Mesodermal cell (in vitro differentiated cells): ENCODE measurements around the gene EME1.
"Not testable (repeated sequence)": the region's sequence is repeated elsewhere in the genome, so short reads cannot be mapped to it uniquely, and the experiment has no call there.

Source experiments
- H3K27ac ChIP-seq: 2 replicates; pipeline ENCODE4 v1.7.0; 2013; ENCODE audit warnings: mild to moderate bottlenecking, low read depth, low read length, moderate library complexity; ENCODE audit not compliant: severe bottlenecking
- H3K36me3 ChIP-seq: 2 replicates; pipeline ENCODE4 v1.7.1; 2013; ENCODE audit warnings: mild to moderate bottlenecking, low read length, moderate library complexity; ENCODE audit not compliant: control insufficient read depth, insufficient read depth
- H3K4me1 ChIP-seq: one replicate; pipeline ENCODE4 v1.7.1; 2013; ENCODE audit warnings: mild to moderate bottlenecking, low read length; ENCODE audit not compliant: insufficient read depth, control insufficient read depth, poor library complexity, severe bottlenecking
- H3K4me3 ChIP-seq: 2 replicates; pipeline ENCODE4 v1.7.0; 2013; ENCODE audit warnings: low read length, control low read depth, mild to moderate bottlenecking; ENCODE audit not compliant: insufficient read depth, poor library complexity, severe bottlenecking; ENCODE audit errors: extremely low read depth
- H3K9me3 ChIP-seq: 2 replicates; pipeline ENCODE4 v1.7.1; 2013; ENCODE audit warnings: mild to moderate bottlenecking, low read length, moderate library complexity; ENCODE audit not compliant: control insufficient read depth
- WGBS, 2 experiments: methylation state at CpG; one replicate each; pipeline ENCODE4 v1.1.5; 2013; ENCODE audit warnings: missing lambda C conversion rate in 2 of 2; ENCODE audit not compliant: insufficient coverage in 2 of 2; 5-methylcytosine and 5-hydroxymethylcytosine counted together

The EME1 gene

DNA sequence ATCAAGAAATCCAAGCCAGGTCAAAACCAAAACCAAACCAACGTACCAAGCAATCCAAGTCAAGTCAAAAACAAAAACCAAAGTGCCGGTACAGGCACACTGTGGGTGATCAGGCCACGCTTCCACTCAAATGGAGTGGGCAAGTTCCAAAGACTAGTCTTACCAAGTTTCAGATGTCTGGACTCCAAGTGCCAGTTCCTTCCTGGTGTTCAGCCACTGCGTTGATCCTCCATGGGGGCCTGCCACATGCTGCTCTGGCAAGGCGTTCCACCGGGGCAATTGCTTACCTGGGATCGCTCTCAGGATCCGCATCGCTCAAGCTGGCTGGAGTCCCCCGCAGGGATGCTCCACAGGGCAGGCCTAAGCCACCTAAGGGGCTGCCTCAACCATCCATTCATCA, 46.5 kb downstream of the EME1 start:
- H3K4me1 ChIP-seq, H3K36me3 ChIP-seq, H3K4me3 ChIP-seq, H3K9me3 ChIP-seq, H3K27ac ChIP-seq: not testable (repeated sequence)
- 95 to 97% methylated on average over 9 to 10 of the region's 10 CpGs for WGBS, 2 experiments

DNA sequence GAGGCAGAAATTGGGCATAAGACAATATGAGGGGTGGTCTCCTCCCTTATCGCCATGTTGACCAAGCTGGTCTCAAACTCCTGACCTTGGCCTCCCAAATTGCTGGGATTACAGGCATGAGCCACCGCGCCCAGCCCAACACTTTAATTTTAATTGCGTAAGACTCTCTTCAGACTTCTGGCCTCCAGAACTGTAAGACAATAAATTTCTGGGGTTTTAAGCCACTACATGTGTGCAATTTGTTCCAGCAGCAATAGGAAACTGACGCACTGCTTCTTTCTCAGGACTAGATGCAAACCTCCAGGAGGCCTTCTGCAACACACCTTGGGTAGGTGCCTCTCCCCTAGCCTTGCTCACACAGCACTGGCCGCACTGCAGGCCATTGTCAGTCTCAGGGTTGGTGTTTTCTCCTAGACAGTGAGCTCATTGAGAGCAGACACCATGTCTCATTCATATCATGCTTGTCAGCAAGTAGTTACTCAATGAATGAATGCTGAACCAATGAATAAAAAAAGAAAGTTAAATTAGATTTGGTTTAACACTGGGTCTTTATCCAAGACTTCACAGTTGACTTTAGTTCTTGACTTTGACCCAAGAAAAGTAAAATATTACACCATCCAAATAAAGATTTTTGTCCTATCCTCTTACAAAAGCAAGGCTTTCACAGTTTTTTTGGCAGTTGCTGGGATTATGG, 47.5 kb downstream of the EME1 start:
- WGBS, 2 experiments, result 95 to 96% methylated on average over 5 of the region's 6 CpGs
- Histone ChIP-seq H3K36me3 (no peaks in the 10 kb centered on the region), H3K4me1 (peaks cover 10% of the 10 kb centered on the region), H3K4me3 (no peak overlapping the region), H3K9me3 (no peaks in the 10 kb centered on the region), H3K27ac (no peak overlapping the region)

DNA sequence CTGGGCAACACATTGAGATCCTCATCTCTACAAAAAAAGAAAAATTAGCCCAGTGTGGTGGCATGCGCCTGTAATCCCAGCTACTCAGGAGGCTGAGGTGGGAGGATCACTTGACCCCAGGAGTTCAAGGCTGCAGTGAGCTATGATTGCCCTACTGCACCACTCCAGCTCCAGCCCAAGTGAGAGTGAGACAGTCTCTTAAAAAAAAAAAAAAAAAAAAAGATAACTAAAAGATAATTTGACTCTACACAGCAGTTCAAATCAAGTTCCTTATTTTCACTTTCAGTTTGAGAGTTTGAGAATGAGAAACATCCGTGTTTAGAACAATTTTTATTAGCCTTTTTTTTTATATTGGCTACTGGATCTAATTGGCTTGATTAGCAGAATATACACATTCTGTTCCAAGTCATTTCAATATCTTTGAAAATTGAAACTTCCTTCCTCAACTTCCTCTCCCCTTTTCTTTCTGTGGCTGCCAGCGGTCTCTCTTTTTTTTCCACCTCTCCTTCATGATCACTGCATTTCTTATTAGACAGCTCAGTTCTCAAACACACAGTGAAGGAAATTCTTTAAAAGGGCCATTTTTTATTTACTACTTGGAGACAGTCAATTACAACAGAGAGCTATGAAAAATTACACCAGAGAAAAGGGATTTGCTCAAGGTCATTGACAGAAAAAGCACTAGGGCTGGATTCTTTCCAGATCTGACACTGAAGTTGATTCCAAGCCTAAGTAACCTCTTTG, 48.5 kb downstream of the EME1 start:
- Histone ChIP-seq H3K27ac (no peak overlapping the region), H3K36me3 (no peaks in the 10 kb centered on the region), H3K4me1 (peaks cover 11% of the 10 kb centered on the region), H3K9me3 (no peaks in the 10 kb centered on the region), H3K4me3 (no peak overlapping the region)
- 83% methylated on average over 1 of the region's 3 CpGs; no CpG with 5 or more reads in 1 of the 2 experiments for WGBS, 2 experiments

DNA sequence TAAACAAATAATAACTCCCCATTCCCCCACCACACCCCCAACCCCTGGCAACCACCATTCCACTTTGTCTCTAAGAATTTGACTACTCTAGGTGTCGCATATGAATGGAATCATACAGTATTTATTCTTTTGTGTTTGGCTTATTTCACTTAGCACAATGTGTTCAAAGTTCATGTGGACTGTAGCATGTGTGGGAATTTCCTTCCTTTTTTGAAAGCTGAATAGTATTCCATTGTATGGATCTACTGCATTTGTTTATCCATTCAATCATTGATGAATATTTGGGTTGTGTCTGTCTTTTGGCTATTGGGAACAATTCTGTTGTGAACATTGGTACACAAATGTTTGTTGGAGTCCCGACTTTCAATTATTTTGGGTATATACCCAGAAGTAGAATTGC, 49.7 kb downstream of the EME1 start:
- Histone ChIP-seq H3K27ac (no peak overlapping the region), H3K4me1 (peaks cover 11% of the 10 kb centered on the region), H3K4me3 (no peak overlapping the region), H3K36me3 (no peaks in the 10 kb centered on the region), H3K9me3 (no peaks in the 10 kb centered on the region)
- no CpG with 5 or more reads among the region's 2 CpGs for WGBS, 2 experiments

DNA sequence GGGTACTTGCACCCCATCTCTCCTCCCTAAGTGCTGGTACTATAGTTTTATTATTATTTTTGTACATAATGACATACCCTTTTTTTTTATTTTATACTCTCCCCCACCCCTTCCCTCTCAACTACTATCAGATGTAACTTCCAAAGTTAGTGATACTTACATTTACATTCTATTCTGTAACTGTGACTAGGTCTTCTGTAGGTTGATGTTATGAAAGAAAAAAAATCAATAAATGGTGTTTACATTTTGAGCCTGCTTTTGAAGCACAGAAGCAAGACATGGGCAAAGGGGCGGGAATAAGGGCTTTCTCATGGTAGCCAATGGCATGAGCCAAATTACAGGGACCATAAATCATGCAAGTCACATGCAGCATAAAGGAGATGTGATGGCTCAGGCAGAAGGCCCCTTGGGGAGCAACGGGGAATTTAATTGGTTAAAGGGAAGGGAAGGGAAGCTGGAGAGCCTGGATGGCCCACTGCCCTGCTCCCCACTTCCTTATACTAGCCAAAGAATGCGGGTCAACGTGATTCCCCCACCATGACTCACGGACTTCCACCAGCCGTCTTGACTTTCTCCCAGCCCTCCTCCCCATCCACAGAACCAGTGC, 50.6 kb downstream of the EME1 start:
- Histone ChIP-seq H3K4me3 (no peak overlapping the region), H3K27ac (no peak overlapping the region), H3K4me1 (peaks cover 11% of the 10 kb centered on the region), H3K36me3 (no peaks in the 10 kb centered on the region), H3K9me3 (no peaks in the 10 kb centered on the region)
- WGBS, 2 experiments, result 86 to 100% methylated on average over 1 to 2 of the region's 6 CpGs

DNA sequence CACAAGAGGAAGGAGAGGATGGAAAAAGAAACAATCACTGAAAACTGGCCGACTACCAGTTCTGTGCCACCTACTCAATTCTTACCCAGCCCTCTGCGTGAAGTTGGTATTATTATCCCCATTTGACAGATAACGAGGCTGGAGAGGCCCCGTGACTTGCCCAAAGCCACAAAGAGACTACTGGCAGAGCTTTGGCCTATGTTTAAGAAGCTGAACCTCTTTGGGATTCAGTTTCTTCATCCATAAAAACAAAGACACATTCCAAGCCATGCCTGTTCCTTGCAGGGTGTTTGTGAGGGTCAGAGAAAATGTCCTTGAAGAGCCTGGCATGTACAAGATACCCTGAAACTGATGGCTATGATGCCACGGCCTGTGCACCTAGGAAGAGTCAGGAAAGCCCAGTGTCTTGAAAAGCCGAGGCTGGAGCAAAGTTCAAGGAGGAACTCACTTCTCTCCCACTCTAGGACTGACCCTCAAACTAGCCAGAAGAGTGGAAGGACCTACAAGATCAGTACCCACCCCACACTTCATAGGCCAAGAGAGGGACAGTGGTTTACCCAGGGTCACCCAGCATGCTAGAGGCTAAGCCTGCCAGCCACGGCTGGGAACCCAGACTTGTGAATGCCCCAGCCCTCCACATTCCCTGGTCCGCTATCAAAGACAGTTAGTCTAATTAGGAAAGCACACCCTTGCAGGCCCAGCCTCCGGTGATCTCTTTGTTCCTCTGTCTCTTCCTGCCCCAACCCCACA, 51.4 kb downstream of the EME1 start:
- H3K36me3 ChIP-seq, result no peaks in the 10 kb centered on the region
- H3K9me3 ChIP-seq, result no peaks in the 10 kb centered on the region
- WGBS, 2 experiments, result 86 to 92% methylated on average over 3 to 7 of the region's 9 CpGs
- no peak overlapping the region for H3K4me3 ChIP-seq
- no peak overlapping the region for H3K27ac ChIP-seq
- peaks cover 11% of the 10 kb centered on the region for H3K4me1 ChIP-seq

DNA sequence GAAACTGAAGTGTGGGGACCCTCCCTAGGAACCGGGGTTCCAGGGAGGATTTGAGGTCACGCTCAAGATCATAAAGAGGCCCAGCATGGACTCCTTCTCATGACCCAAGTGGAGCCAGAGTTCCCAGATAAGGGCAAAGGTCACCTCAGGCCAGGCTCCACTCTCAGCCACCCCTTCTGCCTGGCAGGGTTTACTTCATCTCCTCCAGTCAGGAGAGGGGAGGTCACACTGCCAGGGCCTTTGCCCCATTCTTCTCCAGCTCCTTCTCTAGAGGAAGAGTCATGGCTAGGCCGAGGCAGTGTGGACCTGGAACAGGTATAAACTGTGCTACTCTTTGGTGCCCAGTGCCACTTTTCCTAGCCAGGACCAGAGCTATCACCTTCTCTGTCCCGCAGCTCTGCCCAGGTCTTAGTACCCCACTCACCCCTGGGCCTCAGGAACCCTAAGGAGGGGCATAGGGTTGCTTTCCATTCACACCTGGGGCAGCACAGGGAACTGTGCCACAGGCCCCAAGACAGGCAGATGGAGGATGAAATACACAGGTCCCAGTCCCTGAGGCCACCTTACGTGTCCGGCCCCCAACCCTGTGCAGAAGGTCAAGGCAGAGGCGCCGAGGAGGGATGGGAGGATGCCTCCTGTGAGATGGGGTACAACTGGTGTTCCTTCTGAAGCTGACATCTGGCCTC, 52.1 kb downstream of the EME1 start:
- Histone ChIP-seq H3K4me1 (peaks cover 11% of the 10 kb centered on the region), H3K27ac (no peak overlapping the region), H3K4me3 (peak overlapping the region; percentile 62), H3K36me3 (no peaks in the 10 kb centered on the region), H3K9me3 (no peaks in the 10 kb centered on the region)
- WGBS, 2 experiments, result 90 to 97% methylated on average over 7 to 8 of the region's 8 CpGs

DNA sequence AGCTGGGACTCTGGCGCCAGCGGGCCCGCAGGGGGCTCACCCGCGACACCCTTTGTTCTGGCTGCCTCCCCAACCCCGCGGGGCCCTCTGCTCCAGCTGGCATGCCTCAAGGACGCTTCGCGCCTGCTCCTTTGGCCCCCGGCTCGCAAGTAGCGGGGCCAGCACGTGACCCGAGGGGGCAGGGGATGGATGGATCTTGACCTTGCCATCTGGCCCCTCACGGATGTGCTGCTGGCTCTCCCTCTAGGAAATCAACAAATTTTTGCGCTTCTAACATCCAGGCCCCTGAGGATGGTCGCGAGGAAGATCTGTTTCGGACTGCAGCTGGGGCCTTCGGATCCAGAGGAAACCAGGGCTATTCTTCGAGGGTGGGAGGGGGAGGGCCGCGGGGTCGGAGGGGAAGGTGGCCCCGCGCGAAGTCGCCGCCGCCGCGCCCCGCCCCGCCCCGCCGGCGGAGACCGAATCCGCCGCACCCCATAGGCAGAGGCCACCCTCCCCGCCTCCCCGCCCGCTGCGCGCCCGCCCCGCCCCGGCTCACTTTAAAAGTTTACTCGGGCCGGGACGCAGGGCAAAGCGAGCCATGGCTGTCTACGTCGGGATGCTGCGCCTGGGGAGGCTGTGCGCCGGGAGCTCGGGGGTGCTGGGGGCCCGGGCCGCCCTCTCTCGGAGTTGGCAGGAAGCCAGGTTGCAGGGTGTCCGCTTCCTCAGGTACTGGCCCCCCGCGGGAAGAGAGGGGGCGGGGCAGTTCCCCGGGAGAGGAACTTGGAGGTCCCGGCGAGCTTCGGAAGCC, 52.8 kb downstream of the EME1 start, which contains the start of gene ACSF2:
ACSF2 (plus strand) TSS at position 537 of the 790 bp plus-strand sequence; CDS start at position 581, 44 bp downstream.
- no peaks in the 10 kb centered on the region for H3K9me3 ChIP-seq
- no peaks in the 10 kb centered on the region for H3K36me3 ChIP-seq
- peak within 1 kb of the TSS; percentile 62 for H3K4me3 ChIP-seq
- H3K4me1 ChIP-seq, result peaks cover 11% of the 10 kb centered on the region
- WGBS, 2 experiments, result 15 to 18% methylated on average over 33 to 37 of the region's 70 CpGs
- H3K27ac ChIP-seq, result peak within 1 kb of the TSS; percentile 67

DNA sequence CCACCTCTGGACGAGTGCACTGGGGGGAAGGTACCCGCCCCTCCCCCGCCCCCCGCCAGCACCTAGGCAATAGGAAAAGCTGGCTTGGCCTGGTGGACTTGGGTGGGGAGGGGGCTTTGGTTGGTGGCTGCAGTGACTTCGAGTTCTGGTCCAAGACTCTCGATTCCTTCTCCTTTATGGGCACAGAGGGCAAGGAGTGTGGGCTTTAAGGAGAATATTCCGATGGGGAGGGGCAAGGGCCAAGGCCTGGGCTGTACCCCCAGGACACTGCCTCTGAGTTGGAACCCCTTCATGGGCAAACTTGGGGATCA, 53.4 kb downstream of the EME1 start:
- peak overlapping the region; percentile 62 for H3K4me3 ChIP-seq
- H3K27ac ChIP-seq, result peak overlapping the region; percentile 67
- no peaks in the 10 kb centered on the region for H3K9me3 ChIP-seq
- 0% methylated on average over 1 of the region's 7 CpGs for WGBS, 2 experiments
- H3K36me3 ChIP-seq, result no peaks in the 10 kb centered on the region
- H3K4me1 ChIP-seq, result peaks cover 11% of the 10 kb centered on the region
